ENCODE measurements around the gene RPL10A.

RPL10A gene

GRCh38 chr6:35498422-35499067 lies 30.3 kb downstream of the RPL10A start:
- H3K27me3 Mint-ChIP-seq = peaks cover 24% of the 10 kb centered on the region
- H3K36me3 Mint-ChIP-seq (ENCODE audit: low read depth) = no peaks in the 10 kb centered on the region
- peak overlapping the region; percentile 77 for H3K4me3 Mint-ChIP-seq
- no peaks in the 10 kb centered on the region for H3K9me3 Mint-ChIP-seq
- ATAC-seq (no peak), DNase-seq (no peak)
- peaks cover 11% of the 10 kb centered on the region for H3K4me1 Mint-ChIP-seq
- peak overlapping the region; percentile 79 for H3K27ac Mint-ChIP-seq

- no peak for DNase-seq
- Mint-ChIP-seq H3K4me3 (no peak overlapping the region), H3K36me3 (ENCODE audit: low read depth) (no peaks in the 10 kb centered on the region), H3K27me3 (peaks cover 24% of the 10 kb centered on the region), H3K4me1 (peaks cover 6% of the 10 kb centered on the region), H3K9me3 (no peaks in the 10 kb centered on the region), H3K27ac (no peak overlapping the region)
- no peak for ATAC-seq
These were observed 31.2 kb downstream of the RPL10A start for GRCh38 chr6:35499372-35499771.

- H3K36me3 Mint-ChIP-seq (ENCODE audit: low read depth) = no peaks in the 10 kb centered on the region
- H3K9me3 Mint-ChIP-seq = no peaks in the 10 kb centered on the region
- DNase-seq (no peak), ATAC-seq (no peak)
- no peak overlapping the region for H3K4me3 Mint-ChIP-seq
- no peak overlapping the region for H3K27ac Mint-ChIP-seq
- H3K27me3 Mint-ChIP-seq = peaks cover 28% of the 10 kb centered on the region
- peaks cover 6% of the 10 kb centered on the region for H3K4me1 Mint-ChIP-seq
These were observed 32.6 kb downstream of the RPL10A start for GRCh38 chr6:35500782-35501181.

GRCh38 chr6:35501784-35502183 lies 33.6 kb downstream of the RPL10A start:
- ATAC-seq (no peak), DNase-seq (no peak)
- no peaks in the 10 kb centered on the region for H3K9me3 Mint-ChIP-seq
- no peak overlapping the region for H3K4me3 Mint-ChIP-seq
- peaks cover 6% of the 10 kb centered on the region for H3K4me1 Mint-ChIP-seq
- H3K27ac Mint-ChIP-seq = no peak overlapping the region
- H3K36me3 Mint-ChIP-seq (ENCODE audit: low read depth) = no peaks in the 10 kb centered on the region
- H3K27me3 Mint-ChIP-seq = peaks cover 28% of the 10 kb centered on the region

- no peak for ATAC-seq
These were observed 35.3 kb downstream of the RPL10A start for GRCh38 chr6:35503534-35503933.

GRCh38 chr6:35505999-35506412 lies 37.8 kb downstream of the RPL10A start:
- Mint-ChIP-seq H3K4me3 (no peak overlapping the region), H3K27me3 (peaks cover 18% of the 10 kb centered on the region), H3K36me3 (ENCODE audit: low read depth) (no peaks in the 10 kb centered on the region), H3K27ac (no peak overlapping the region), H3K4me1 (no peaks in the 10 kb centered on the region), H3K9me3 (no peaks in the 10 kb centered on the region)
- DNase-seq (no peak), ATAC-seq (no peak)

More at GRCh38 chr6:35503534-35503933, 35.3 kb downstream of the RPL10A start:
- peaks cover 2% of the 10 kb centered on the region for H3K4me1 Mint-ChIP-seq
- H3K4me3 Mint-ChIP-seq = no peak overlapping the region
- DNase-seq = no peak
- H3K36me3 Mint-ChIP-seq (ENCODE audit: low read depth) = no peaks in the 10 kb centered on the region
- peaks cover 26% of the 10 kb centered on the region for H3K27me3 Mint-ChIP-seq
- H3K27ac Mint-ChIP-seq = no peak overlapping the region
- no peaks in the 10 kb centered on the region for H3K9me3 Mint-ChIP-seq

GRCh38 chr6:35506536-35506935 lies 38.3 kb downstream of the RPL10A start:
- Mint-ChIP-seq H3K4me3 (no peak overlapping the region), H3K9me3 (no peaks in the 10 kb centered on the region), H3K27ac (no peak overlapping the region), H3K36me3 (ENCODE audit: low read depth) (no peaks in the 10 kb centered on the region), H3K4me1 (peaks cover 1% of the 10 kb centered on the region), H3K27me3 (peaks cover 19% of the 10 kb centered on the region)
- no peak for ATAC-seq
- DNase-seq = no peak

- Mint-ChIP-seq H3K27me3 (peaks cover 20% of the 10 kb centered on the region), H3K27ac (no peak overlapping the region), H3K4me3 (no peak overlapping the region)
These were observed 39.0 kb downstream of the RPL10A start for GRCh38 chr6:35507221-35507620.

GRCh38 chr6:35508027-35508426 lies 39.8 kb downstream of the RPL10A start:
- no peak overlapping the region for H3K27ac Mint-ChIP-seq
- no peaks in the 10 kb centered on the region for H3K36me3 Mint-ChIP-seq (ENCODE audit: low read depth)
- H3K4me1 Mint-ChIP-seq = peaks cover 1% of the 10 kb centered on the region
- no peak overlapping the region for H3K4me3 Mint-ChIP-seq
- no peaks in the 10 kb centered on the region for H3K9me3 Mint-ChIP-seq
- H3K27me3 Mint-ChIP-seq = peaks cover 22% of the 10 kb centered on the region
- ATAC-seq = no peak
- no peak for DNase-seq

More at GRCh38 chr6:35507221-35507620, 39.0 kb downstream of the RPL10A start:
- DNase-seq = no peak
- Mint-ChIP-seq H3K9me3 (no peaks in the 10 kb centered on the region), H3K36me3 (ENCODE audit: low read depth) (no peaks in the 10 kb centered on the region), H3K4me1 (peaks cover 1% of the 10 kb centered on the region)
- no peak for ATAC-seq

- no peaks in the 10 kb centered on the region for H3K36me3 Mint-ChIP-seq (ENCODE audit: low read depth)
- no peak for DNase-seq
- H3K9me3 Mint-ChIP-seq = no peaks in the 10 kb centered on the region
- H3K4me1 Mint-ChIP-seq = peaks cover 1% of the 10 kb centered on the region
- peaks cover 19% of the 10 kb centered on the region for H3K27me3 Mint-ChIP-seq
- H3K27ac Mint-ChIP-seq = no peak overlapping the region
- no peak for ATAC-seq
- no peak overlapping the region for H3K4me3 Mint-ChIP-seq
These were observed 40.3 kb downstream of the RPL10A start for GRCh38 chr6:35508542-35508941.

GRCh38 chr6:35510916-35511561 lies 42.8 kb downstream of the RPL10A start:
- Mint-ChIP-seq H3K27me3 (peaks cover 15% of the 10 kb centered on the region), H3K4me3 (no peak overlapping the region), H3K36me3 (ENCODE audit: low read depth) (no peaks in the 10 kb centered on the region), H3K4me1 (peaks cover 1% of the 10 kb centered on the region), H3K9me3 (no peaks in the 10 kb centered on the region), H3K27ac (no peak overlapping the region)
- ATAC-seq = peak; percentile 29
- DNase-seq = no peak

GRCh38 chr6:35511562-35511941 lies 43.4 kb downstream of the RPL10A start:
- H3K4me3 Mint-ChIP-seq = no peak overlapping the region
- peaks cover 1% of the 10 kb centered on the region for H3K4me1 Mint-ChIP-seq
- no peaks in the 10 kb centered on the region for H3K36me3 Mint-ChIP-seq (ENCODE audit: low read depth)
- peaks cover 15% of the 10 kb centered on the region for H3K27me3 Mint-ChIP-seq
- H3K27ac Mint-ChIP-seq = no peak overlapping the region
- no peaks in the 10 kb centered on the region for H3K9me3 Mint-ChIP-seq
- ATAC-seq (peak; percentile 13), DNase-seq (no peak)

GRCh38 chr6:35512006-35512405 lies 43.8 kb downstream of the RPL10A start:
- no peaks in the 10 kb centered on the region for H3K36me3 Mint-ChIP-seq (ENCODE audit: low read depth)
- H3K9me3 Mint-ChIP-seq = no peaks in the 10 kb centered on the region
- no peak overlapping the region for H3K27ac Mint-ChIP-seq
- H3K27me3 Mint-ChIP-seq = peaks cover 15% of the 10 kb centered on the region
- ATAC-seq (no peak), DNase-seq (no peak)
- peaks cover 1% of the 10 kb centered on the region for H3K4me1 Mint-ChIP-seq
- H3K4me3 Mint-ChIP-seq = no peak overlapping the region

GRCh38 chr6:35512740-35513139 lies 44.5 kb downstream of the RPL10A start, which contains the start of gene TULP1:
TULP1 (minus strand) TSS chr6:35512896; CDS start chr6:35512858, 38 bp downstream.
- ATAC-seq (no peak), DNase-seq (no peak)
- peaks cover 1% of the 10 kb centered on the region for H3K4me1 Mint-ChIP-seq
- no peaks in the 10 kb centered on the region for H3K36me3 Mint-ChIP-seq (ENCODE audit: low read depth)
- H3K9me3 Mint-ChIP-seq = no peaks in the 10 kb centered on the region
- no peak within 1 kb of the TSS for H3K4me3 Mint-ChIP-seq
- peaks cover 15% of the 10 kb centered on the region for H3K27me3 Mint-ChIP-seq
- H3K27ac Mint-ChIP-seq = no peak within 1 kb of the TSS

GRCh38 chr6:35514587-35514986 lies 46.4 kb downstream of the RPL10A start:
- Mint-ChIP-seq H3K4me1 (peaks cover 1% of the 10 kb centered on the region), H3K36me3 (ENCODE audit: low read depth) (no peaks in the 10 kb centered on the region), H3K4me3 (no peak overlapping the region), H3K27me3 (peaks cover 15% of the 10 kb centered on the region), H3K9me3 (no peaks in the 10 kb centered on the region), H3K27ac (no peak overlapping the region)
- no peak for DNase-seq
- ATAC-seq = no peak

All from activated naive CD8-positive, alpha-beta T cell treated with anti-CD3 and anti-CD28 coated beads, Interleukin-2, amount 50 U/mL, for 24 hours (primary cell).